Neural cell (in vitro differentiated cells): Measurements from ENCODE around the gene UBA1. TPM values are rescaled to one million over a fixed set of nuclear protein-coding genes. Genes with fewer than 3 reads are reported as not detected.

Experiments
- H2AFZ ChIP-seq: fragments of 200-600, 300-800 bp; sonication (generic), shearing (Covaris generic); 2 replicates; pipeline ENCODE4 v1.6.0; 2014; ENCODE audit warnings: low read depth, mild to moderate bottlenecking, antibody characterized with exemption, low read length, moderate library complexity
- H3F3A ChIP-seq: fragments of 200-600 bp; shearing (Covaris generic); 2 replicates; pipeline ENCODE4 v1.6.1; 2016; ENCODE audit warnings: mild to moderate bottlenecking, moderate library complexity, mixed read lengths, antibody characterized with exemption, low read length; ENCODE audit not compliant: insufficient read depth, poor library complexity, severe bottlenecking
- H3K27ac ChIP-seq: fragments of 200-600, 300-800 bp; sonication (generic), shearing (Covaris generic); 2 replicates; pipeline ENCODE4 v1.5.1; 2014; ENCODE audit warnings: mild to moderate bottlenecking, low read length, moderate library complexity
- H3K27me3 ChIP-seq: fragments of 300-800, 200-600 bp; sonication (generic), shearing (Covaris generic); 2 replicates; pipeline ENCODE4 v1.6.0; 2014; ENCODE audit warnings: mild to moderate bottlenecking, low read depth, low read length, moderate library complexity; ENCODE audit not compliant: insufficient read depth
- H3K36me3 ChIP-seq: fragments of 300-800, 200-600 bp; sonication (generic), shearing (Covaris generic); 2 replicates; pipeline ENCODE4 v1.5.1; 2014; ENCODE audit warnings: mild to moderate bottlenecking, antibody characterized with exemption, low read length, moderate library complexity; ENCODE audit not compliant: insufficient read depth
- H3K4me2 ChIP-seq: fragments of 300-800, 200-600 bp; sonication (generic), shearing (Covaris generic); 2 replicates; pipeline ENCODE4 v1.6.0; 2014; ENCODE audit warnings: mild to moderate bottlenecking, low read length
- H3K4me3 ChIP-seq: fragments of 300-800, 200-600 bp; sonication (generic), shearing (Covaris generic); 2 replicates; pipeline ENCODE4 v1.5.1; 2014; ENCODE audit warnings: mild to moderate bottlenecking, low read length, moderate library complexity
- H3K79me2 ChIP-seq: fragments of 200-600 bp; shearing (Covaris generic); replicated peaks from 2 replicates; pipeline ENCODE4 v1.6.0; 2014; ENCODE audit warnings: mild to moderate bottlenecking, low read length, moderate library complexity; ENCODE audit not compliant: insufficient read depth
- H3K9ac ChIP-seq: fragments of 300-800, 200-600 bp; sonication (generic), shearing (Covaris generic); 2 replicates; pipeline ENCODE4 v1.6.1; 2016; ENCODE audit warnings: mild to moderate bottlenecking, low read length, mixed read lengths
- H3K9me2 ChIP-seq: fragments of 200-600 bp; shearing (Covaris generic); 2 replicates; pipeline ENCODE4 v1.6.1; 2016; ENCODE audit warnings: mild to moderate bottlenecking, low read length, mixed read lengths; ENCODE audit not compliant: insufficient read depth
- H3K9me3 ChIP-seq: fragments of 200-600, 300-800 bp; sonication (generic), shearing (Covaris generic); 2 replicates; pipeline ENCODE4 v1.6.1; 2016; ENCODE audit warnings: mild to moderate bottlenecking, mixed run types, low read length, moderate library complexity, mixed read lengths
- H4K20me1 ChIP-seq: fragments of 200-600 bp; shearing (Covaris generic); 2 replicates; pipeline ENCODE4 v1.6.1; 2016; ENCODE audit warnings: mild to moderate bottlenecking, mixed run types; ENCODE audit not compliant: insufficient read depth
- CTCF ChIP-seq: fragments of 450-650 bp; IDR thresholded peaks from 2 replicates; pipeline ENCODE4 v1.5.1; 2014; ENCODE audit warnings: antibody characterized with exemption, mild to moderate bottlenecking, moderate library complexity; ENCODE audit not compliant: poor library complexity, severe bottlenecking
- EP300 ChIP-seq: fragments of 450-650 bp; conservative IDR thresholded peaks from 2 replicates; pipeline ENCODE4 v1.6.1; 2014; ENCODE audit warnings: antibody characterized with exemption, mild to moderate bottlenecking, moderate library complexity; ENCODE audit not compliant: poor library complexity, severe bottlenecking
- EZH2 ChIP-seq: fragments of 200-600, 300-800 bp; shearing (Covaris generic), sonication (generic); IDR thresholded peaks from 2 replicates; pipeline ENCODE4 v1.6.1; 2014; ENCODE audit warnings: antibody characterized with exemption, low read length, borderline replicate concordance, mild to moderate bottlenecking; ENCODE audit not compliant: insufficient read depth, poor library complexity, severe bottlenecking
- MXI1 ChIP-seq: fragments of 450-650 bp; conservative IDR thresholded peaks from 2 replicates; pipeline ENCODE4 v1.6.1; 2014; ENCODE audit warnings: antibody characterized with exemption, mild to moderate bottlenecking; ENCODE audit not compliant: poor library complexity, severe bottlenecking
- POLR2AphosphoS5 ChIP-seq: IDR thresholded peaks from 2 replicates; pipeline ENCODE4 v1.6.1; 2012
- RAD21 ChIP-seq: fragments of 450-650 bp; conservative IDR thresholded peaks from 2 replicates; pipeline ENCODE4 v1.6.1; 2014; ENCODE audit warnings: antibody characterized with exemption, mild to moderate bottlenecking, moderate library complexity
- REST ChIP-seq: IDR thresholded peaks from 2 replicates; pipeline ENCODE4 v1.6.1; 2012; ENCODE audit warnings: borderline replicate concordance
- SMC3 ChIP-seq: fragments of 450-650 bp; conservative IDR thresholded peaks from 2 replicates; pipeline ENCODE4 v1.6.1; 2014; ENCODE audit warnings: antibody characterized with exemption, mild to moderate bottlenecking, moderate library complexity; ENCODE audit not compliant: poor library complexity
- TAF1 ChIP-seq: IDR thresholded peaks from 2 replicates; pipeline ENCODE4 v1.6.1; 2012; ENCODE audit warnings: low read depth
- polyA plus RNA-seq: library from polyadenylated mRNA; depleted of rRNA; stranded (reverse); fragments of >200 nt; gene quantifications from 2 replicates; pipeline ENCODE4 v1.2.3, GENCODE V29; 2014

The UBA1 gene
- polyA plus RNA-seq, 1 donor from 2014 or later, result 132 TPM

GRCh38 chrX:47186096-47186740 lies 7.4 kb upstream of the UBA1 start:
- H3K4me3 ChIP-seq, result no peak overlapping the region
- H3K27me3 ChIP-seq, result no peaks in the 10 kb centered on the region
- H3K79me2 ChIP-seq, result no peaks in the 10 kb centered on the region
- no peak overlapping the region for H3K9ac ChIP-seq
- H3K9me2 ChIP-seq, result no peaks in the 10 kb centered on the region
- H4K20me1 ChIP-seq, result no peaks in the 10 kb centered on the region
- TF ChIP-seq MXI1 (no peak), REST (no peak), POLR2AphosphoS5 (no peak), EZH2 (no peak), EP300 (no peak), CTCF (no peak), TAF1 (no peak), RAD21 (no peak), SMC3 (no peak)
- no peak overlapping the region for H3K27ac ChIP-seq
- no peaks in the 10 kb centered on the region for H3F3A ChIP-seq
- H3K9me3 ChIP-seq, result no peaks in the 10 kb centered on the region
- H3K36me3 ChIP-seq, result no peaks in the 10 kb centered on the region
- H3K4me2 ChIP-seq, result no peak overlapping the region
- no peak overlapping the region for H2AFZ ChIP-seq

- H2AFZ ChIP-seq, result no peak overlapping the region
- TF ChIP-seq MXI1 (no peak), SMC3 (no peak), TAF1 (no peak), POLR2AphosphoS5 (no peak), REST (no peak), EP300 (no peak), EZH2 (no peak)
- H3K9me2 ChIP-seq, result no peaks in the 10 kb centered on the region
- no peaks in the 10 kb centered on the region for H3K79me2 ChIP-seq
- H3K27me3 ChIP-seq, result no peaks in the 10 kb centered on the region
- no peak overlapping the region for H3K4me2 ChIP-seq
- H3K4me3 ChIP-seq, result no peak overlapping the region
- no peaks in the 10 kb centered on the region for H4K20me1 ChIP-seq
- H3K9me3 ChIP-seq, result no peaks in the 10 kb centered on the region
- no peaks in the 10 kb centered on the region for H3K36me3 ChIP-seq
- no peak overlapping the region for H3K27ac ChIP-seq
- H3F3A ChIP-seq, result no peaks in the 10 kb centered on the region
- no peak overlapping the region for H3K9ac ChIP-seq
These were observed 6.4 kb upstream of the UBA1 start for GRCh38 chrX:47187106-47187677.
